NOMO-1 (cell line): ENCODE data around the gene IGFBP3.

Experiments
- DNase-seq, 2 experiments: peaks; one replicate each; lab custom pipeline; 2025; ENCODE audit not compliant: unreplicated experiment in 2 of 2; lab: John Stamatoyannopoulos, UW

Gene IGFBP3

GRCh38 chr7:45893374-45893995 lies 27.6 kb downstream of the IGFBP3 start:
- DNase-seq = no peak

GRCh38 chr7:45892407-45893035 lies 28.6 kb downstream of the IGFBP3 start:
- no peak for DNase-seq

- DNase-seq = no peak
Measured at GRCh38 chr7:45891462-45892402, 29.3 kb downstream of the IGFBP3 start.

GRCh38 chr7:45890902-45891461 lies 30.1 kb downstream of the IGFBP3 start:
- DNase-seq = peak in 1 of 2 experiments; percentile 17

GRCh38 chr7:45890125-45890901 lies 30.8 kb downstream of the IGFBP3 start:
- no peak for DNase-seq

- DNase-seq = no peak
Measured at GRCh38 chr7:45889367-45890067, 31.6 kb downstream of the IGFBP3 start.

- DNase-seq = no peak
Measured at GRCh38 chr7:45888993-45889366, 32.1 kb downstream of the IGFBP3 start.

GRCh38 chr7:45888185-45888992 lies 32.7 kb downstream of the IGFBP3 start, which contains the start of gene IGFBP1:
Gene IGFBP1, plus strand, starts transcription at chr7:45888488. Its CDS starts 165 bp downstream, at chr7:45888653.
- DNase-seq = no peak

GRCh38 chr7:45886931-45887667 lies 34.0 kb downstream of the IGFBP3 start:
- DNase-seq = no peak

GRCh38 chr7:45885264-45885882 lies 35.7 kb downstream of the IGFBP3 start:
- no peak for DNase-seq

GRCh38 chr7:45884136-45884535 lies 36.9 kb downstream of the IGFBP3 start:
- DNase-seq = no peak

GRCh38 chr7:45882465-45882810 lies 38.6 kb downstream of the IGFBP3 start:
- DNase-seq = no peak

- no peak for DNase-seq
Measured at GRCh38 chr7:45881759-45882464, 39.2 kb downstream of the IGFBP3 start.

GRCh38 chr7:45881280-45881758 lies 39.8 kb downstream of the IGFBP3 start:
- DNase-seq = no peak

GRCh38 chr7:45880433-45880860 lies 40.6 kb downstream of the IGFBP3 start:
- DNase-seq = no peak

GRCh38 chr7:45878457-45879144 lies 42.5 kb downstream of the IGFBP3 start:
- DNase-seq = no peak

GRCh38 chr7:45876519-45876918 lies 44.6 kb downstream of the IGFBP3 start:
- no peak for DNase-seq
